CD4-positive, alpha-beta T cell treated with Interleukin-21 for 1 hour (primary cell): ENCODE data around the gene PLEKHG7.
"Not testable (repeated sequence)": the region's sequence is repeated elsewhere in the genome, so short reads cannot be mapped to it uniquely, and the experiment has no call there.

Source experiments
- DNase-seq: peaks from one replicate; pipeline ENCODE4 v3.0.0-alpha.2; 2020

PLEKHG7 gene

GRCh38 chr12:92753976-92754885 is 51.4 kb downstream of the PLEKHG7 start:
- no peak for DNase-seq

GRCh38 chr12:92756898-92757596 is 54.3 kb downstream of the PLEKHG7 start:
- DNase-seq = no peak

GRCh38 chr12:92757597-92758121 is 54.9 kb downstream of the PLEKHG7 start:
- DNase-seq = peak; percentile 4

- no peak for DNase-seq
Observed at GRCh38 chr12:92759634-92760268, 57.0 kb downstream of the PLEKHG7 start.

GRCh38 chr12:92762773-92763172 is 60.0 kb downstream of the PLEKHG7 start:
- no peak for DNase-seq

GRCh38 chr12:92764831-92765230 is 62.0 kb downstream of the PLEKHG7 start:
- DNase-seq = no peak

- DNase-seq = no peak
Observed at GRCh38 chr12:92765871-92766270, 63.1 kb downstream of the PLEKHG7 start.

- no peak for DNase-seq
Observed at GRCh38 chr12:92769124-92769901, 66.5 kb downstream of the PLEKHG7 start.

GRCh38 chr12:92771001-92771400 is 68.2 kb downstream of the PLEKHG7 start:
- DNase-seq = no peak

GRCh38 chr12:92775416-92775815 is 72.6 kb downstream of the PLEKHG7 start:
- no peak for DNase-seq

GRCh38 chr12:92778525-92778924 is 75.7 kb downstream of the PLEKHG7 start:
- DNase-seq = no peak

GRCh38 chr12:92779902-92780301 is 77.1 kb downstream of the PLEKHG7 start:
- no peak for DNase-seq

- no peak for DNase-seq
Observed at GRCh38 chr12:92784356-92784755, 81.6 kb downstream of the PLEKHG7 start.

GRCh38 chr12:92784797-92785562 is 82.2 kb downstream of the PLEKHG7 start:
- peak; percentile 76 for DNase-seq

GRCh38 chr12:92785563-92785950 is 82.8 kb downstream of the PLEKHG7 start:
- no peak for DNase-seq

- no peak for DNase-seq
Observed at GRCh38 chr12:92786045-92786444, 83.3 kb downstream of the PLEKHG7 start.

GRCh38 chr12:92794356-92794755 is 91.6 kb downstream of the PLEKHG7 start:
- DNase-seq = not testable (repeated sequence)

GRCh38 chr12:92794814-92795213 is 92.0 kb downstream of the PLEKHG7 start:
- no peak for DNase-seq

GRCh38 chr12:92796650-92797049 is 93.9 kb downstream of the PLEKHG7 start:
- no peak for DNase-seq

GRCh38 chr12:92802906-92803305 is 100.1 kb downstream of the PLEKHG7 start:
- DNase-seq = no peak

- no peak for DNase-seq
Observed at GRCh38 chr12:92803903-92804302, 101.1 kb downstream of the PLEKHG7 start.

GRCh38 chr12:92810370-92810769 is 107.6 kb downstream of the PLEKHG7 start:
- DNase-seq = no peak
